ENCODE data around the gene CCNG1.

GRCh38 chr5:163478982-163479271, 41.5 kb downstream of the CCNG1 start:
- TF ChIP-seq CTCF (IDR thresholded peaks at IDR 0.05; ENCODE audit: low read length) (no peak), EZH2 (IDR thresholded peaks at IDR 0.05; ENCODE audit: borderline replicate concordance, low read length) (no peak)
